ENCODE measurements around the gene FAU.
"Not testable (repeated sequence)": the region's sequence is repeated elsewhere in the genome, so short reads cannot be mapped to it uniquely, and the experiment has no call there.

The FAU gene

DNA sequence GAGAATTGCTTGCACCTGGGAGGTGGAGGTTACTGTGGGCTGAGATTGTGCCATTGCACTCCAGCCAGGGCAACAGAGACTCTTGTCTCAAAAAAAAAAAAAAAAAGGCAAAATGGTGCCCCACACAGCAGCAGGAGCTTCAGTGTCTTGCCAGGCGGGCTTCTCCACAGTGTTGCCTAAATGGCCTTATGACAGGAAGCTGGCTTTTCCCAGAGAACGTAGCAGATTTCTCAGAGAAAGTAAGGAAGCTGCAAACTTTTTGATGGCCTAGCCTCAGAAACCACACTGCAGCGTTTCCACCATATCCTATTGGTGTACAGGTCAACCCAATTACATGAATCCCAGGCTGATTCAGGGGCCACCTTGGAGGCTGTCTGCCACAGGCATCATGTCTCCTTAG lies 35.4 kb upstream of the FAU start:
- Histone ChIP-seq H3K27me3 (ENCODE audit: control insufficient read depth in 1 of 2, insufficient read depth in 2 of 2, low read length in 2 of 2) (no peaks in the 10 kb centered on the region), H3K9me3 (ENCODE audit: control insufficient read depth in 1 of 2, low read length in 2 of 2) (no peaks in the 10 kb centered on the region), H3K4me1 (ENCODE audit: control insufficient read depth in 1 of 2, insufficient read depth in 2 of 2, low read length in 2 of 2) (no peaks in the 10 kb centered on the region), H3K27ac (ENCODE audit: low read depth, low read length) (no peak overlapping the region), H3K4me3 (ENCODE audit: low read depth in 1 of 2, low read length in 2 of 2) (no peak overlapping the region), H3K9ac (ENCODE audit: low read depth in 1 of 2, low read length in 2 of 2) (no peak overlapping the region), H3K36me3 (ENCODE audit: control insufficient read depth in 1 of 2, insufficient read depth in 2 of 2, low read length in 2 of 2) (no peaks in the 10 kb centered on the region)

DNA sequence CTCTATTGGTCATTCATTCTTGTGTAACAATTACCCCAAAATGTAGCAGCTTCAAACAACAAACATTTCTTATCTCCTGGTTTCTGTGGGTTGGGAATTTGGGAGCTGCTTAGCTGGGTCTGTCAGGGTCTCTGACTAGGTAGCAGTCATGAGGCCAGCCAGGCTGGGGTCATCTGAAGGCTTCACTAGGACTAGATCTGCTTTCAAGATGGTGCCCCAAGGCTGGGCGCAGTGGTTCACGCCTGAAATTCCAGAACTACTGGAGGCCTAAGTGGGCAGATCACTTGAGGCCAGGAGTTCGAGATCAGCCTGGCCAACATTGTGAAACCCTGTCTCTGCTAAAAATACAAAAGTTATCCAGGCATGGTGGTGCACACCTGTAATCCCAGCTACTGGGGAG lies 35.0 kb upstream of the FAU start:
- no peaks in the 10 kb centered on the region for H3K27me3 ChIP-seq (ENCODE audit: control insufficient read depth in 1 of 2, insufficient read depth in 2 of 2, low read length in 2 of 2)
- no peak overlapping the region for H3K27ac ChIP-seq (ENCODE audit: low read depth, low read length)
- no peak overlapping the region for H3K4me3 ChIP-seq (ENCODE audit: low read depth in 1 of 2, low read length in 2 of 2)
- no peaks in the 10 kb centered on the region for H3K9me3 ChIP-seq (ENCODE audit: control insufficient read depth in 1 of 2, low read length in 2 of 2)
- H3K9ac ChIP-seq (ENCODE audit: low read depth in 1 of 2, low read length in 2 of 2) = no peak overlapping the region
- H3K4me1 ChIP-seq (ENCODE audit: control insufficient read depth in 1 of 2, insufficient read depth in 2 of 2, low read length in 2 of 2) = no peaks in the 10 kb centered on the region
- H3K36me3 ChIP-seq (ENCODE audit: control insufficient read depth in 1 of 2, insufficient read depth in 2 of 2, low read length in 2 of 2) = no peaks in the 10 kb centered on the region

DNA sequence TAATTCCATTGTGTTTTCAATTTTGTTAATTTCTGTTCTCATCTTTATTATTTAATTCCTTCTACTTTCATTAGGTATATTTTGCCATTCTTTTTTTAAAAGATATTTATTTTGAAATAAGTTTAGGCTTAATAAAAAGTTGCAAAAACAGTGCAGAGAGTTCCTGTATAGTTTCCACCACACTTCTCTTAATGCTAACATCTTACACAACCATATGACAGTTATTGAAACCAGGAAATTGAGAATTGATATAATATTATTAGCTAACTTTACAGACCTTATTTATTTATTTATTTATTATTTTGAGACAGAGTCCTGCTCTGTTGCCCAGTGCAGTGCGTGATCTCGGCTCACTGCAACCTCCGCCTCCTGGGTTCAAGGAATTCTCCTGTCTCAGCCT lies 34.3 kb upstream of the FAU start:
- Histone ChIP-seq H3K27ac (ENCODE audit: low read depth, low read length) (no peak overlapping the region), H3K4me1 (ENCODE audit: control insufficient read depth in 1 of 2, insufficient read depth in 2 of 2, low read length in 2 of 2) (peaks cover 2 to 4% of the 10 kb centered on the region in 2 donors), H3K4me3 (ENCODE audit: low read depth in 1 of 2, low read length in 2 of 2) (no peak overlapping the region), H3K9me3 (ENCODE audit: control insufficient read depth in 1 of 2, low read length in 2 of 2) (no peaks in the 10 kb centered on the region), H3K27me3 (ENCODE audit: control insufficient read depth in 1 of 2, insufficient read depth in 2 of 2, low read length in 2 of 2) (no peaks in the 10 kb centered on the region), H3K36me3 (ENCODE audit: control insufficient read depth in 1 of 2, insufficient read depth in 2 of 2, low read length in 2 of 2) (no peaks in the 10 kb centered on the region), H3K9ac (ENCODE audit: low read depth in 1 of 2, low read length in 2 of 2) (no peak overlapping the region)

DNA sequence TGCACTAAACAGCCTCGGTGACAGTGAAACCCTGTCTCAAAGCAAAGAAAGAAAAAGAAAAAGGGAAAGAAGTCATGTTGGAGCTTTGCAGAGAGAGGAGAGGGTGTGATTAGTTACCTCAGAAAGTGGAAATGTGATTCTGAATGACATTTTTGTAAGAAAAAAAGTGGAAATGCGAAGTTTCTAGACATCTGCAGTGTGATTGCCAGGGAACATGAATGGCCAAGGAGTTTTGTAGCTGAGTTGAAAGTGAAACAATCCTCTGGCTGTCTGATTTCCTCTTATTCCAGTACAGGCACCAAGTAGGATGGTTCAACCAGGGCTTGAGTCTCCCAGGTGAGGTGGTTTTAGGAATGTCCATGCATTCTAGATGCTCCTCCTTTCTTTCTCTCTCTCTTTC lies 30.2 kb upstream of the FAU start:
- H3K27me3 ChIP-seq (ENCODE audit: control insufficient read depth in 1 of 2, insufficient read depth in 2 of 2, low read length in 2 of 2) = no peaks in the 10 kb centered on the region
- H3K4me1 ChIP-seq (ENCODE audit: control insufficient read depth in 1 of 2, insufficient read depth in 2 of 2, low read length in 2 of 2) = peaks cover 8 to 17% of the 10 kb centered on the region in 2 donors
- peaks cover 3 to 4% of the 10 kb centered on the region in 2 donors for H3K9me3 ChIP-seq (ENCODE audit: control insufficient read depth in 1 of 2, low read length in 2 of 2)
- no peak overlapping the region for H3K27ac ChIP-seq (ENCODE audit: low read depth, low read length)
- H3K9ac ChIP-seq (ENCODE audit: low read depth in 1 of 2, low read length in 2 of 2) = no peak overlapping the region
- no peak overlapping the region for H3K4me3 ChIP-seq (ENCODE audit: low read depth in 1 of 2, low read length in 2 of 2)
- no peaks in the 10 kb centered on the region for H3K36me3 ChIP-seq (ENCODE audit: control insufficient read depth in 1 of 2, insufficient read depth in 2 of 2, low read length in 2 of 2)

DNA sequence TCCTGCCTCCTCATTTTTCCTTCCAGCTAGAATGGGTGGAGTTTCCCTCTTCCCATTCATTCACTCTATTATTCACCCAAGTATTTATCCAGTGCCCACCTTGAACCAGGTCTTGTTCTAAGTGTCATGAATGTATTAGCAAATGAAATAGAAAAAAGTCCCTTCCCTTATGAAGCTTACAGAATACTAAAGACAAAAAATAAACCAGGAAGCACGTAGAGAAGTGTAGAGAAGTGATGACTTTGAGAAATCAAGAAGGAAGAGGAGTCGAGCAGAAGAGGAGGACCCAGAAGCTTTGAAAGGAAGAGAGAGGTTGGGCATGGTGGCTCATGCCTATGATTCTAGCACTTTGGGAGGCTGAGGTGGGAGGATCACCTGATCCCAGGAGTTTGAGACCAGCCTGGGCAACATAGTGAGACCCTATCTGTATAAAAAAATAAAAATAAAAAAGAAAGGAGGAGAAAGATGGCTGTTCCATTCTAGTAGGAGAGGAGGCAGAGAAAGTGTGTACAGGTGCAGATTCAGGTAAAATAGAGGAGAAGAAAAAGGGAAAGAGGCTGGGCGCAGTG lies 29.5 kb upstream of the FAU start:
- Histone ChIP-seq H3K27me3 (ENCODE audit: control insufficient read depth in 1 of 2, insufficient read depth in 2 of 2, low read length in 2 of 2) (no peaks in the 10 kb centered on the region), H3K27ac (ENCODE audit: low read depth, low read length) (no peak overlapping the region), H3K9ac (ENCODE audit: low read depth in 1 of 2, low read length in 2 of 2) (no peak overlapping the region)

DNA sequence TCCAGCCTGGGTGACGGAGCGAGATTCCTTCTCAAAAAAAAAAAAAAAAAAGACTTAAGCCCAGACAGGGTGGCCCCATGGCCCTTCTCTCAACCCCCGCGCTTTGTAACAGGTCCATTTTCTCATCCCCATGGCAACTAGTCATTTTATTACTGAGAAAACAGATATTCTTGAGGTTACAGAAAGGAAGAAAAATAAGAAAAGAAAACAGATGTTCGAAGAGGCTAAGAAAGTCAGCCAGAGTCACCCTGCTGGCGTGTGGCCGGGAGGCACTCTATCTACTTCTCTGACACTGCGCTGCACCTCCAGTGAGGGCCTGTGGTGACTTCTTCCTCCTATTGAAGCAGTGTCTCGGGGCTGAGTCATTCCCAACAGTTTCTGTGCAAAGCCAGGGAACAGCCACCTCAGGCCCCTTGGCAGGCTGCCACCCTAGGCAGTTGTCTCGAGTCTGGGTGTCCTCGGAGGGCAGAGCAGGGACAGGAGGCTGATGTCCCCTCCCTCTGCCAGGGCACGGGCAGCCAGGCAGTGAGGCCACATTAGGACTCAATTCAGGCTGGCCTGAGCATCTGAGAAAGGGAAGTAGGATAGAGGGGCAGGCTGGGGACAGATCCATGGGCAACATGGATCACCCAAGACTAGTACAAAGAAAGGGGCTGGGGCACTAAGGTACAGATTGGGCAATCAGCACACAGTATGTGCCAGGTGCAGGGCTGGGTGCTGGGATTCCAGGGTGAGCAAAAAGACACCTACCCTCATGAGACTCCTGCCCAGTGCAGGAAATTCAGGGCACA lies 28.8 kb upstream of the FAU start:
- Histone ChIP-seq H3K9ac (ENCODE audit: low read depth in 1 of 2, low read length in 2 of 2) (peak overlapping the region in 1 of 2 donors; percentile 54), H3K4me1 (ENCODE audit: control insufficient read depth in 1 of 2, insufficient read depth in 2 of 2, low read length in 2 of 2) (peaks cover 8 to 17% of the 10 kb centered on the region in 2 donors), H3K27me3 (ENCODE audit: control insufficient read depth in 1 of 2, insufficient read depth in 2 of 2, low read length in 2 of 2) (no peaks in the 10 kb centered on the region), H3K9me3 (ENCODE audit: control insufficient read depth in 1 of 2, low read length in 2 of 2) (peaks cover 3 to 5% of the 10 kb centered on the region in 2 donors), H3K36me3 (ENCODE audit: control insufficient read depth in 1 of 2, insufficient read depth in 2 of 2, low read length in 2 of 2) (no peaks in the 10 kb centered on the region), H3K27ac (ENCODE audit: low read depth, low read length) (peak overlapping the region; percentile 26), H3K4me3 (ENCODE audit: low read depth in 1 of 2, low read length in 2 of 2) (no peak overlapping the region)

More for the DNA sequence above, 29.5 kb upstream of the FAU start:
- Histone ChIP-seq H3K9me3 (ENCODE audit: control insufficient read depth in 1 of 2, low read length in 2 of 2) (peaks cover 3 to 5% of the 10 kb centered on the region in 2 donors), H3K4me1 (ENCODE audit: control insufficient read depth in 1 of 2, insufficient read depth in 2 of 2, low read length in 2 of 2) (peaks cover 8 to 17% of the 10 kb centered on the region in 2 donors), H3K4me3 (ENCODE audit: low read depth in 1 of 2, low read length in 2 of 2) (no peak overlapping the region), H3K36me3 (ENCODE audit: control insufficient read depth in 1 of 2, insufficient read depth in 2 of 2, low read length in 2 of 2) (no peaks in the 10 kb centered on the region)

DNA sequence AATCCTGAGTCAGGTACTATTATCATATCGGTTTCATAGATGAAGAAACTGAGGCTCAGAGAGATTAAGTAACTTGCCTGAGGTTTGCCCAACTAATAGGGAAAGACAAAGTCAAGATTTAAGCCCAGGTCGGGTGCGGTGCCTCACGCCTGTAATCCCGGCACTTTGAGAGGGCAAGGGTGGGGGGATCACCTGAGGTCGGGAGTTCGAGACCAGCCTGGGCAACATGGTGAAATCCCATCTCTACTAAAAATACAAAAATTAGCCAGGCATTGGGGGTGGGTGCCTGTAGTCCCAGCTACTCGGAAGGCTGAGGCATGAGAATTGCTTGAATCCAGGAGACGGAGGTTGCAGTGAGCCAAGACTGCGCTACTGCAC lies 28.2 kb upstream of the FAU start:
- not testable (repeated sequence) for H3K4me3 ChIP-seq (ENCODE audit: low read depth in 1 of 2, low read length in 2 of 2); H3K9me3 ChIP-seq (ENCODE audit: control insufficient read depth in 1 of 2, low read length in 2 of 2); H3K27me3 ChIP-seq (ENCODE audit: control insufficient read depth in 1 of 2, insufficient read depth in 2 of 2, low read length in 2 of 2); H3K36me3 ChIP-seq (ENCODE audit: control insufficient read depth in 1 of 2, insufficient read depth in 2 of 2, low read length in 2 of 2); H3K27ac ChIP-seq (ENCODE audit: low read depth, low read length); H3K9ac ChIP-seq (ENCODE audit: low read depth in 1 of 2, low read length in 2 of 2)
- H3K4me1 ChIP-seq (ENCODE audit: control insufficient read depth in 1 of 2, insufficient read depth in 2 of 2, low read length in 2 of 2) = peaks cover 8 to 17% of the 10 kb centered on the region in 2 donors

DNA sequence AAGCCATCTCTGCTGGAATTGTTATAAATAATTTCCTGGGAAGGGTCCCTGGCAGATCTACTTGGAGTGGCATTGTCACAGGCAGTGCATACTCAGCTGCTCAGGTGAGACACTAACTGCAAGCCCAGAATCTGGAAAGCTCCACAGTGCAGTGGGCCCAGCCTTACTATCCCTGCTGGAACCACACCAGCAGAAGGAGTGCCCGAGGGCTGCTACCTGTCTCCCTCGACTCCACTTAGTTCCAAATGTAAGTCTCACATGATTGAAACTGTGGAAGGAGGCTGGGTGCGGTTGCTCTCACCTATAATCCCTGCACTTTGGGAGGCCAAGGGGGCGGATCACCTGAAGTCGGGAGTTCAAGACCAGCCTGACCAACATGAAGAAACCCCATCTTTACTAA lies 26.7 kb upstream of the FAU start:
- Histone ChIP-seq H3K4me3 (ENCODE audit: low read depth in 1 of 2, low read length in 2 of 2) (no peak overlapping the region), H3K27ac (ENCODE audit: low read depth, low read length) (no peak overlapping the region), H3K9ac (ENCODE audit: low read depth in 1 of 2, low read length in 2 of 2) (no peak overlapping the region), H3K27me3 (ENCODE audit: control insufficient read depth in 1 of 2, insufficient read depth in 2 of 2, low read length in 2 of 2) (no peaks in the 10 kb centered on the region), H3K9me3 (ENCODE audit: control insufficient read depth in 1 of 2, low read length in 2 of 2) (peaks cover 3 to 5% of the 10 kb centered on the region in 2 donors), H3K4me1 (ENCODE audit: control insufficient read depth in 1 of 2, insufficient read depth in 2 of 2, low read length in 2 of 2) (peaks cover 8 to 17% of the 10 kb centered on the region in 2 donors), H3K36me3 (ENCODE audit: control insufficient read depth in 1 of 2, insufficient read depth in 2 of 2, low read length in 2 of 2) (no peaks in the 10 kb centered on the region)

DNA sequence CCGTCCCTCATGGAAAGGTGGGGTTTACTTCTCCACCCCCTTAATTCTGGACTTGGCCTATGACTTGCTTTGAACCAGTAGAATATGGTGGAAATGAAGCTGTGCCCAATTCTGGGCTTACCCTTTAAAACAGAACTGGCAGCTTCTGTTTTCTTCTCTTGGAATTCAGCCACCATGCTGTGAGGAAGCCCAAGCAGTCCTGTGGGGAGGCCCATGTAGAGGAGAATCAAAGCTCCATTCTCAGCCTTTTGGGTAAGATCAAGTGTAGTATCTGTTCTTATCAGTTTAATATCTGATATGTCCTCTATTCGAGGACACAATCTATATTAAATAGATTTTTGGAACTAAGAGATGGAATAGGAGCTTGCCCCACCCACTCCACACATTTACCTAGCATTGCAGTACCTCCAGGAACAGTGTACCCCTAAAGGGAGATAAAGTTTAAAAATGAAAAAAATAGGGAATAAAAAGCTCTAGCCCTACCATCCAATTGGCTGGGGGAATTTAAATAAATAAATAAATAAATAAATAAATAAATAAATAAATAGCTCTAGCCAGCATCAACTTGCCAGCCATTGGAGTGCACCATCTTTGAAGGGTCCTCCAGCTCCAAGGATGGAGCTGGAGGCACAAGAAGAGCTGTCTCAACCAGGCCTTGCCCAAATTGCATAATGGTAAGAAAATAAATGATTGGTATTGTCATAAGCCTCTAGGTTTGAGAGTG lies 25.6 kb upstream of the FAU start:
- Histone ChIP-seq H3K27me3 (ENCODE audit: control insufficient read depth in 1 of 2, insufficient read depth in 2 of 2, low read length in 2 of 2) (no peaks in the 10 kb centered on the region), H3K27ac (ENCODE audit: low read depth, low read length) (no peak overlapping the region), H3K4me3 (ENCODE audit: low read depth in 1 of 2, low read length in 2 of 2) (no peak overlapping the region), H3K9ac (ENCODE audit: low read depth in 1 of 2, low read length in 2 of 2) (no peak overlapping the region), H3K9me3 (ENCODE audit: control insufficient read depth in 1 of 2, low read length in 2 of 2) (peaks cover 3 to 5% of the 10 kb centered on the region in 2 donors), H3K4me1 (ENCODE audit: control insufficient read depth in 1 of 2, insufficient read depth in 2 of 2, low read length in 2 of 2) (peaks cover 8 to 17% of the 10 kb centered on the region in 2 donors), H3K36me3 (ENCODE audit: control insufficient read depth in 1 of 2, insufficient read depth in 2 of 2, low read length in 2 of 2) (no peaks in the 10 kb centered on the region)

DNA sequence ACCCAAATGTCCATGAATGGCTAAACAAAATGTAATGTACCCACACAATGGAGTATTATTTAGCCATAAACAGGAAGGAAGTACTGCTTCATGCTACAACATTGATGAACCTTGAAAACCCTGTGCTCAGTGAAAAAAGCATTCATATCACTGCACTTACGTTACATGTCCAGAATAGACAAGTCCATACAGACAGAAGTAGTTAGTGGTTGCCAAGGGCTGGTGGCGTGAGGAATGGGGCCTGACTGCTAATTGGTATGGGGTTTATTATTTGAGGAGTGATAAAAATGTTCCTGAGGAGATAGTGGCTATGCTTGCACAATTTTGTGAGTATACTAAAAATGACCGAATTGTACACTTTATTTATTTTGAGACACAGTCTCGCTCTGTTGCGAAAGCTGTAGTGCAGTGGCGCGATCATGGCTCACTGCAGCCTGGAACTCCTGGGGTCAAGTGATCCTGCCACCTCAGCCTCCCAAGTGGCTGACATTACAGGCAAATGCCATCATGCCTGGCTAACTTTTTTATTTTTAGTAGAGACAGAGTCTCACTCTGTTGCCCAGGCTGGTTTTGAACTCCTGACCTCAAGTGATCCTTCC lies 20.1 kb upstream of the FAU start:
- Histone ChIP-seq H3K4me1 (ENCODE audit: control insufficient read depth in 1 of 2, insufficient read depth in 2 of 2, low read length in 2 of 2) (no peaks in the 10 kb centered on the region), H3K27me3 (ENCODE audit: control insufficient read depth in 1 of 2, insufficient read depth in 2 of 2, low read length in 2 of 2) (no peaks in the 10 kb centered on the region), H3K9ac (ENCODE audit: low read depth in 1 of 2, low read length in 2 of 2) (no peak overlapping the region), H3K9me3 (ENCODE audit: control insufficient read depth in 1 of 2, low read length in 2 of 2) (no peaks in the 10 kb centered on the region), H3K27ac (ENCODE audit: low read depth, low read length) (no peak overlapping the region), H3K36me3 (ENCODE audit: control insufficient read depth in 1 of 2, insufficient read depth in 2 of 2, low read length in 2 of 2) (no peaks in the 10 kb centered on the region), H3K4me3 (ENCODE audit: low read depth in 1 of 2, low read length in 2 of 2) (no peak overlapping the region)

Measured in duodenal mucosa (tissue), 2 donors.